ENCODE results near the gene ETDC. TPM values are rescaled to one million over a fixed set of nuclear protein-coding genes. Genes with fewer than 3 reads are reported as not detected.

Gene ETDC
- total RNA-seq, 1 donor from 2014 or later = not detected

GRCh38 chrX:135287266-135287823 is 21.9 kb upstream of the ETDC start:
- no peak for DNase-seq (ENCODE audit: extremely low spot score in 2 of 2)
- no peak overlapping the region for H3K4me3 ChIP-seq
- H3K9me3 ChIP-seq = peaks cover 25% of the 10 kb centered on the region

GRCh38 chrX:135295238-135295943 is 13.9 kb upstream of the ETDC start:
- no peaks in the 10 kb centered on the region for H3K9me3 ChIP-seq
- no peaks in the 10 kb centered on the region for H3K4me1 ChIP-seq
- peaks cover 0 to 4% of the 10 kb centered on the region in 2 donors for H3K36me3 ChIP-seq
- H3K27me3 ChIP-seq = no peaks in the 10 kb centered on the region
- DNase-seq (ENCODE audit: extremely low spot score in 2 of 2) = no peak
- no peak overlapping the region for H3K27ac ChIP-seq
- H3K4me3 ChIP-seq = peak overlapping the region; percentile 23 to 28
- intact Hi-C loops (cut with DNase I) = no loop called here
- TF ChIP-seq POLR2AphosphoS5 (IDR thresholded peaks at IDR 0.05; ENCODE audit: insufficient read depth in 1 of 2, low read depth in 1 of 2) (no peak), POLR2A (IDR thresholded peaks at IDR 0.05) (no peak), CTCF (IDR thresholded peaks at IDR 0.05) (no peak)

More at GRCh38 chrX:135287266-135287823, 21.9 kb upstream of the ETDC start:
- Histone ChIP-seq H3K27ac (no peak overlapping the region), H3K27me3 (no peaks in the 10 kb centered on the region), H3K4me1 (no peaks in the 10 kb centered on the region), H3K36me3 (peaks cover 0 to 16% of the 10 kb centered on the region in 2 donors)
- no peak for TF ChIP-seq CTCF (IDR thresholded peaks at IDR 0.05)
- TF ChIP-seq POLR2A (IDR thresholded peaks at IDR 0.05) = no peak
- no peak for TF ChIP-seq POLR2AphosphoS5 (IDR thresholded peaks at IDR 0.05; ENCODE audit: insufficient read depth in 1 of 2, low read depth in 1 of 2)
- intact Hi-C loops (cut with DNase I) = no loop called here

- H3K27ac ChIP-seq = no peak overlapping the region
- H3K9me3 ChIP-seq = no peaks in the 10 kb centered on the region
- TF ChIP-seq POLR2A (IDR thresholded peaks at IDR 0.05) = no peak
- no peak for TF ChIP-seq CTCF (IDR thresholded peaks at IDR 0.05)
- TF ChIP-seq POLR2AphosphoS5 (IDR thresholded peaks at IDR 0.05; ENCODE audit: insufficient read depth in 1 of 2, low read depth in 1 of 2) = no peak
- no peaks in the 10 kb centered on the region for H3K27me3 ChIP-seq
- peaks cover 0 to 4% of the 10 kb centered on the region in 2 donors for H3K36me3 ChIP-seq
- no peak for DNase-seq (ENCODE audit: extremely low spot score in 2 of 2)
- no peaks in the 10 kb centered on the region for H3K4me1 ChIP-seq
- intact Hi-C loops (cut with DNase I) = no loop called here
- peak overlapping the region; percentile 23 to 28 for H3K4me3 ChIP-seq
These were observed 13.4 kb upstream of the ETDC start for GRCh38 chrX:135295944-135296305.

- H3K36me3 ChIP-seq = no peaks in the 10 kb centered on the region
- no peak for DNase-seq (ENCODE audit: extremely low spot score in 2 of 2)
- TF ChIP-seq POLR2AphosphoS5 (IDR thresholded peaks at IDR 0.05; ENCODE audit: insufficient read depth in 1 of 2, low read depth in 1 of 2) (no peak), CTCF (IDR thresholded peaks at IDR 0.05) (no peak), POLR2A (IDR thresholded peaks at IDR 0.05) (no peak)
- no peaks in the 10 kb centered on the region for H3K4me1 ChIP-seq
- H3K27ac ChIP-seq = no peak overlapping the region
- intact Hi-C loops (cut with DNase I) = no loop called here
- no peaks in the 10 kb centered on the region for H3K9me3 ChIP-seq
- H3K4me3 ChIP-seq = no peak overlapping the region
- no peaks in the 10 kb centered on the region for H3K27me3 ChIP-seq
These were observed 6.9 kb upstream of the ETDC start for GRCh38 chrX:135302269-135302873.

- Histone ChIP-seq H3K4me3 (no peak overlapping the region), H3K9me3 (no peaks in the 10 kb centered on the region), H3K36me3 (no peaks in the 10 kb centered on the region), H3K4me1 (no peaks in the 10 kb centered on the region), H3K27ac (no peak overlapping the region), H3K27me3 (no peaks in the 10 kb centered on the region)
- DNase-seq (ENCODE audit: extremely low spot score in 2 of 2) = no peak
- intact Hi-C loops (cut with DNase I) = no loop called here
- TF ChIP-seq POLR2AphosphoS5 (IDR thresholded peaks at IDR 0.05; ENCODE audit: insufficient read depth in 1 of 2, low read depth in 1 of 2) (no peak), CTCF (IDR thresholded peaks at IDR 0.05) (no peak), POLR2A (IDR thresholded peaks at IDR 0.05) (no peak)
These were observed 4.5 kb upstream of the ETDC start for GRCh38 chrX:135304741-135305140.

Measured in vagina (tissue), 2 donors.